Stimulated activated CD8-positive, alpha-beta memory T cell treated with anti-CD3 and anti-CD28 coated beads, Interleukin-4, amount 100 ng/mL, for 1 hour (primary cell): ENCODE measurements around the gene ARMC2.

Experiments
- DNase-seq, 2 donors: peaks; one replicate each; pipeline ENCODE4 v3.0.0-alpha.2; 2020; ENCODE audit warnings: low read depth in 2 of 2, low spot score in 1 of 2

ARMC2 gene

DNA sequence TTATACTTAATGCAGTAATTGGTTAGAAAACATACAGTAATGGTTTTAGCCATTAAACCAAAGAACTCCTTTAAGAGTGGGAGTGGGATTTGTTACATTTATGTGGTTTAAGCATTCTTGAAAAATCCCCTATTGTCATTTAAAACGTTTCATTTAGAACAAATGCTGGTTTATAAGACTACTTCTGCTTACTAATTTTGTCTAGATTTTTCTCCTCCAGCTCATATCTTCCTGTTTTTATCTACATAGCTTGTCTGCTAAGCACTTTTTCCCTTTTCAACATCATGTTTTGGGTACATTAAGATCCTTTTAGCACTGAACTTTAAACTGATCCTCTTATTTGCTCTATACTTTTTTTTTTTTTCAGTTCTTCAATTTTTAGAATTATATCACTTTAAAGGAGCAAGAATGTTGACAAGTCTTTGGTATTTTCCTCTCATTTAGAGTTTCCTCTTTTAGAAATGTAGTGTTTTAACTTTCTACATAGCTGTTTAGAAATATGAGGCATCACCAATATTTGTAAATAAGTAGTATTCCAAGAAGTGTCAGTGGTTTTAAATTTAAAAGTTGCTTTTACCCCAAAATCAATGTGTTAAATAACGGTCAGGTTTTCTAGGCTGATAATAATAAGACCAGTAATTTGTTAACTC lies 165.6 kb downstream of the ARMC2 start:
- DNase-seq = no peak

DNA sequence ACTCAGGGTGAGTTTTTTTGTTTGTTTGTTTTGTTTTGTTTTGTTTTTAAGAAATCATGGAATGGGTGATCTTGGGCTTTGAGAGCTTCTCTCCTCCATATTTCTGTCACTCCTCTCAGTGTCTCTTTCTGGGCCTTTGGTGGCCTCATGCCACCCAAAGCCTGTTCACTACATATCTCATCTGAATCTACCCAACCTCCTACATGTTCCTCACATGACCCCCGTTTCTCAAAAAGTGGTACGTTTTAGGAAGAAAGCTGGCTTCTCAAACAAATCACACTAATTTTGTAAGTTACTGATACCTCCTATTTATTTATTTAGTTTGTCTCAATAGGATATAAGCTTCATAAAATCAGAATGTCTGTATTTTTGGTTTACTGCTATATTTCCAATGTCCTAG lies 166.4 kb downstream of the ARMC2 start:
- no peak for DNase-seq

DNA sequence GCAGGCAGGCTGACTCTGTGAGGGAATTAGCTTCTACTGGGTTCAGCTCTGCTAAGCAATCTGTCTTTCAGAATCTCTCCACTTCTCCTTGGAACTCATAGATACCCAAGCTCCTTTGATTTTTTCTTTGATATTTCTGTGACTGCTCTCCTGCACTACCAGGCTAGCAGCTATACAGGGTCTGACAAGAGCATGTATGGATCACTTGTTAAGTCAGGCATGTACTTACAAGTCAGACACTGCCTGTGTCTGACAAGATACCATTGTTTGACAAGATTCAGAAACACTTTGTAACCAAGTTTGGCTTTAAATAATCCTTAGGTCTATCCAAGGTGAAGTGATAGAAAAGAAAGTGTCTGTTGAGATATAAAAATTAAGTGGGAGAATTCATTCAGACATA lies 167.0 kb downstream of the ARMC2 start:
- DNase-seq = no peak

DNA sequence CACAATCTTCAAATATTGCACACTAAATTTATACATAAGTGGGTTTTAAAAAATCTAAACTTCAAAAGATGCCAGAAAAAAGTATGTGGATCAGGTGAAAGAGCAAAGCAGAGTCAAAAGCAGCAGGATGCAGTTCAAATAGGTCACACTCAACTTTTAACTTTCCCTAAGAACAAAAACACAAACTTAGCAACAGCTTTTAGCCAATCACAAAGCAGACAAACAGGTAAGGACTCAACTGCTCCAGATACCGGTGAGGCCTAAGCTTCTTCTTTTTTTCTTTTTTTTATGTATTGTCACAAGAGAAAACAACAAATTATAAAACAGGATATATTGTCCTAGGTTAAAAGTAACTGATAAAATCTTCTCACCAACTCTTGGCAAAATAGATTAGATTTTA lies 171.7 kb downstream of the ARMC2 start:
- no peak for DNase-seq

DNA sequence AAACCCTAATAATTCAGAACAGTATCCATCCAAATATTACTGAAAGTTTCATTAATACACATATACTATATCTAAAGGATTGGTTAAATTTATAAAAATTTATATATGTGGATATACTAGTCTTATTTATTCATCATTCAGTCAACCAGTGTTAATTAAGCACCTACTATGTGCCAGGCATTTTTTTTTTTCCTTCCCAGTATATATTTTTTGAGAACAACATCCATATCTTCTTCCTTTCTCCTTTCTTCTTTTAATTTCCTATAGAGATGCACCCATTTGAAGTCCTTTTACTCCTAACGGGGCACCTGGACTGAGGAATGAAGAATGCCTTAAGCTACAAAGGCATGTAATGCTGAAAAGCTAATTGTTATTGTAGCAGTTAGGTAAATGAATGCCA lies 173.6 kb downstream of the ARMC2 start:
- no peak for DNase-seq

DNA sequence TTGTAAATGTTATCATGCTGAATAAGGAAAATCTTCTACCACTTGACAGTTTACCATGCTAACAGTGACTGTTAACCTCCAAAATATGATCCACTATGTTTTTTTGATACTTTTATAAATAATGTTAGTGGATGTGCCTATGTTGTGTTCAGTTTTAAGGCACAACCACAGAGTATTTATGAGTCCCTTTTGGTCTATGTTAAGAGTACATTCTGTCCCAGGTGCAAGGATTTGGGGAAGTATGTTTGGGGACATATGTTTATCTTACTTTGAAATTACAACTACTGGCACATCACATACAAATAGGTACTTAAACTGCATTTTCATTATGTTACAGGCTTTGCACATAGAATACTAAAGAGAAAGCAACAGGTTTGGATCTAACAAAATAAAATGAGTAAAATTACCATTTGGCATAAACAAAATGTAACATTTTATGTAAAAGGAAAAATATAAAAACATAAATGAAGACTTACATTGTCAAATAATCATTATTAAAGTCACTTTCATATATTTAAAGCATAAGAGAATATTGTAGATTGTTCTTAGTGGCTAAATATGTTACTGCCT lies 175.2 kb downstream of the ARMC2 start:
- no peak for DNase-seq
